Measurements from ENCODE around the gene C6orf136.

Gene C6orf136

DNA sequence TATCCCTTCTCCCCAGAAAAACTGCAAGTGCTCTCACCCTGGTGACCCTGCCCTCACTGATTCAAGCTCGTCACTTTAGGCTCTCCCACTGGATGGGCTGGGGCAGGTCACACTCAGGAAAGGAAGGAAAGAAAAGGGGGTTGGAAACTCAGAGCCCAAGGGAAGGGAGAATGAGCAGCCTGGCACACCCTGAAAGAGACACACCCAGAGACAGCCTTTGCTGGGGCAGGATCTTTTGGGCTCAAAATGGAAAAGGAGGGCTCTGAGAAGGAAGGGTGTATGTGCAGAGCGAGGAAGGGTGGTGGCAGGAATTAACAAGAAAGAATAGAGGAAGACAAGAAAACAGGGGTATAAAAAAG is 37.0 kb downstream of the C6orf136 start:
- H2AFZ ChIP-seq = no peak overlapping the region
- H3K4me1 ChIP-seq = no peaks in the 10 kb centered on the region

DNA sequence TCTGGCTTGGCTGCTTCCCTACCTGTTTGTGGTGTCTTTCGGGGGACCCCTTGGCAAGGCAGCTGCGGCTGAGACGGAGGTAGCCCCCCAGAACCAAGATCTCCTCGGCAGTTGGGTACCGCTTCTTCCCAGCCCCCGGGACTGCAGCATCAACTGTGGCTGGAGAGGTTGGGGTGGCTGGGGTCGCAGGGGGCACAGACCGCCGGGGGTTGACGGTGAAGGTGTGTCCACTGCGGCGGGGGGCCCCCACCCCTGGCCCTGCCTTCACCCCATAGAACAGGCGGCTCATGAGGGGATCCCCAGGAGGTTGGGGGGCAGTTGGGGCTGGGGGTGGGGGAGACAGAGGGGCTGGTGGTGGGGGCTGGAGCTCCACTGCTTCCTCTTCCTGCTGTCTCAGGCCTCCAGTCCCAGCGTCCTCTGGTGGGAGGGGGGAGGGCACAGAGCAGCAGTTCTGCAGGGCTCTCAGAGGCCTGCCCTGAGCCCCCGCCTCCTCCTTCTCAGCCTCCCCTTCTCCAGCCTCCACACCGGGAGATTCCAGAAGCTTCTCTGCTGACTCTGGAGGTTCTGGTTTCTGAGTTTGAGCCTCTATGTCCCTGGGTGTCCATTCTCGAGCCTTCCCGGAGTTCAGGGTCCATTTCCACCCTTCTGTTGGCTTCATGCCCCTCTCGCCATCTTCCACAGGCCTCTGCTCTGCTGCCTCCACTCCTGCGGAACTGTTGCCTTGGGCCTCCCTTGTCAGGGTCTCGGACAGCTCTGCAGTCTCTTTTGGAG is 37.6 kb downstream of the C6orf136 start:
- Histone ChIP-seq H3K9ac (no peak overlapping the region), H3K4me2 (ENCODE audit: low read length) (no peak overlapping the region), H3K36me3 (ENCODE audit: control insufficient read depth, insufficient read depth, low read length) (no peaks in the 10 kb centered on the region), H3K4me3 (ENCODE audit: low read depth, low read length) (peak overlapping the region; percentile 37), H3K4me1 (no peaks in the 10 kb centered on the region), H3K27ac (peak overlapping the region; percentile 93), H2AFZ (no peak overlapping the region), H3K27me3 (ENCODE audit: control insufficient read depth, insufficient read depth, low read length) (no peaks in the 10 kb centered on the region), H3K79me2 (no peaks in the 10 kb centered on the region), H3K9me3 (ENCODE audit: control insufficient read depth, low read length) (no peaks in the 10 kb centered on the region)
- no peak for TF ChIP-seq CTCF (IDR thresholded peaks at IDR 0.05)

More for the DNA sequence above, 37.0 kb downstream of the C6orf136 start:
- Histone ChIP-seq H3K9ac (no peak overlapping the region), H3K36me3 (ENCODE audit: control insufficient read depth, insufficient read depth, low read length) (no peaks in the 10 kb centered on the region), H3K27me3 (ENCODE audit: control insufficient read depth, insufficient read depth, low read length) (no peaks in the 10 kb centered on the region), H3K4me3 (ENCODE audit: low read depth, low read length) (peak overlapping the region; percentile 37), H3K79me2 (no peaks in the 10 kb centered on the region), H3K9me3 (ENCODE audit: control insufficient read depth, low read length) (no peaks in the 10 kb centered on the region), H3K4me2 (ENCODE audit: low read length) (peak overlapping the region; percentile 39), H3K27ac (no peak overlapping the region)
- TF ChIP-seq CTCF (IDR thresholded peaks at IDR 0.05) = no peak

- H3K79me2 ChIP-seq = no peaks in the 10 kb centered on the region
- H3K4me2 ChIP-seq (ENCODE audit: low read length) = peak overlapping the region; percentile 94
- no peaks in the 10 kb centered on the region for H3K4me1 ChIP-seq
- H3K9ac ChIP-seq = no peak overlapping the region
- H3K36me3 ChIP-seq (ENCODE audit: control insufficient read depth, insufficient read depth, low read length) = no peaks in the 10 kb centered on the region
- peak overlapping the region; percentile 84 for H3K4me3 ChIP-seq (ENCODE audit: low read depth, low read length)
- TF ChIP-seq CTCF (IDR thresholded peaks at IDR 0.05) = no peak
- H3K27me3 ChIP-seq (ENCODE audit: control insufficient read depth, insufficient read depth, low read length) = no peaks in the 10 kb centered on the region
- peak overlapping the region; percentile 93 for H3K27ac ChIP-seq
- H3K9me3 ChIP-seq (ENCODE audit: control insufficient read depth, low read length) = no peaks in the 10 kb centered on the region
- no peak overlapping the region for H2AFZ ChIP-seq
Observed at GRCh38 chr6:30685157-30686008, 38.5 kb downstream of the C6orf136 start.

DNA sequence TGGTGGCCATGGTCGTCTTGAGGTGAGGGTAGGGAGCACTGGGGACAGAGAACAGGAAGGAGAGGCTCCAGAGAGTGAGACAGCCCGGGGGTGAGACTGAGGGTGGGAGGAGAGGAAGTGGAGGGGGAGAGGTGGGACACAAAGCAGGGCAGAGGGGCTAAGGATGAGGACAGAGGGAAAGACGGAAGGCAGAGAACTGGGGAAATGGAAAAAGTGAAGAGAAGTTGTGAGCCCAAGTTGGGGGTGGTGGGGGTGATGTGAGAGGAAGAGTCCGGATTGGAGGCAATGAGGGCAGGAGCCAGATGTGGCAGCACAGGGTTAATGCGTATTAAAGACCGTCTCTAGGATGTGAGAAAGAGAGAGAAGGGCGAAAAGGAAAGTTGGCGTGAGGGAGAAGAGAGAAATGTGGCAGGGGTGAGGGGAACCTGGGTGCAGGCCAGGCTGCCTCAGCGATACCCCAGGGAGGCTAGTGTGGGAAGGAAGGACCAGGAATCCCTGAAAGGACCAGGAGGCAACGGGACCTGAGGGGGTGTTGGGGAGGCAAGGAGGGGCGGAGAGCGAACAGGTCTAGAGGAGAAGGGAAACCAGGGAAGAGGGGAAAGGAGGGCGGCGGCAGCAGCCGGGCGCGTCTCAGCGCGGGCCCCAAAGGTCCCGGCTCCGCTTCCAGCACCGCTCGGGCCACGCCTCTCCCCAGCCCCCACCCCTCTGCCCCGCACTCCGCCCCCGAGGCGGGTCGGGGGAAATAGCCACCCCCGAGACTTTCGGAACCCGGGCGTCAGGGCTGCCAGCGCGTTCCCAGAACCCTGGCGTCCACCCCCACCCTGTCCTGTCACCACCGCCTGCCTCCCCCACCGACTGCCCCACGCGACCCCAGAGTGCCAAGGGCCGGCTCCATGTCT is 39.3 kb downstream of the C6orf136 start, which contains the start of gene PPP1R18:
Gene PPP1R18, minus strand, starts transcription at position 637 of the 899 bp plus-strand sequence. Its CDS starts 627 bp downstream, at position 10.
- Histone ChIP-seq H3K27ac (peak within 1 kb of the TSS; percentile 93), H3K36me3 (ENCODE audit: control insufficient read depth, insufficient read depth, low read length) (no peaks in the 10 kb centered on the region), H3K79me2 (no peaks in the 10 kb centered on the region), H3K9me3 (ENCODE audit: control insufficient read depth, low read length) (no peaks in the 10 kb centered on the region), H3K4me1 (peaks cover 3% of the 10 kb centered on the region), H3K9ac (peak within 1 kb of the TSS; percentile 67), H3K4me2 (ENCODE audit: low read length) (peak within 1 kb of the TSS; percentile 94), H3K27me3 (ENCODE audit: control insufficient read depth, insufficient read depth, low read length) (no peaks in the 10 kb centered on the region), H3K4me3 (ENCODE audit: low read depth, low read length) (peak within 1 kb of the TSS; percentile 84), H2AFZ (peak within 1 kb of the TSS; percentile 98)
- no peak for TF ChIP-seq CTCF (IDR thresholded peaks at IDR 0.05)
